Smooth muscle cell (in vitro differentiated cells): Measurements from ENCODE around the gene NTM. TPM values are rescaled to one million over a fixed set of nuclear protein-coding genes. Genes with fewer than 3 reads are reported as not detected.

Source experiments
- DNase-seq: peaks from one replicate; lab custom pipeline; 2025; ENCODE audit not compliant: unreplicated experiment; lab: John Stamatoyannopoulos, UW
- H2AFZ ChIP-seq: fragments of 200-600 bp; sonication (generic); 2 replicates; pipeline ENCODE4 v1.6.0; 2016; ENCODE audit warnings: antibody characterized with exemption, low read depth, mild to moderate bottlenecking
- H3F3A ChIP-seq: fragments of 200-600 bp; sonication (generic); 2 replicates; pipeline ENCODE4 v1.6.0; 2017; ENCODE audit warnings: antibody characterized with exemption, low read depth
- H3K27ac ChIP-seq: fragments of 200-600 bp; sonication (generic); 2 replicates; pipeline ENCODE4 v1.5.1; 2016; ENCODE audit warnings: low read depth, mild to moderate bottlenecking
- H3K27me3 ChIP-seq: fragments of 200-600 bp; sonication (generic); 2 replicates; pipeline ENCODE4 v1.6.1; 2016; ENCODE audit warnings: low read depth, mild to moderate bottlenecking
- H3K36me3 ChIP-seq: fragments of 200-600 bp; sonication (generic); 2 replicates; pipeline ENCODE4 v1.5.1; 2016; ENCODE audit warnings: low read depth
- H3K4me1 ChIP-seq: fragments of 200-600 bp; sonication (generic); 2 replicates; pipeline ENCODE4 v1.5.1; 2016; ENCODE audit warnings: low read depth
- H3K4me2 ChIP-seq: fragments of 200-600 bp; sonication (generic); 2 replicates; pipeline ENCODE4 v1.6.0; 2016; ENCODE audit warnings: mild to moderate bottlenecking
- H3K4me3 ChIP-seq: fragments of 200-600 bp; sonication (generic); 2 replicates; pipeline ENCODE4 v1.5.1; 2016; ENCODE audit warnings: mild to moderate bottlenecking
- H3K79me2 ChIP-seq: fragments of 200-600 bp; sonication (generic); 2 replicates; pipeline ENCODE4 v1.6.0; 2016; ENCODE audit warnings: low read depth, mild to moderate bottlenecking
- H3K9ac ChIP-seq: fragments of 200-600 bp; sonication (generic); 2 replicates; pipeline ENCODE4 v1.6.0; 2016; ENCODE audit warnings: low read depth
- H3K9me3 ChIP-seq: fragments of 200-600 bp; sonication (generic); replicated peaks from 2 replicates; pipeline ENCODE4 v1.5.1; 2016; ENCODE audit warnings: low read depth
- H4K20me1 ChIP-seq: fragments of 200-600 bp; sonication (generic); 2 replicates; pipeline ENCODE4 v1.6.0; 2016; ENCODE audit warnings: low read depth
- CTCF ChIP-seq: fragments of 200-600 bp; sonication (generic); IDR thresholded peaks from 2 replicates; pipeline ENCODE4 v1.5.1; 2017; ENCODE audit warnings: borderline replicate concordance, mild to moderate bottlenecking, antibody characterized with exemption; ENCODE audit not compliant: insufficient read depth, poor library complexity, severe bottlenecking
- WGBS: methylation state at CpG from one replicate; pipeline ENCODE4 v1.1.7; 2016; ENCODE audit warnings: low lambda C conversion rate; 5-methylcytosine and 5-hydroxymethylcytosine counted together
- polyA plus RNA-seq: library from polyadenylated mRNA; unstranded; fragments of >200 nt; fragmentation: Nextera tagmentation; extraction: Ambion mirVana; gene quantifications from 2 replicates; pipeline ENCODE4 v1.2.1, GENCODE V29; 2016
- total RNA-seq: library from RNA; depleted of rRNA; stranded (reverse); fragments of >200 nt; gene quantifications from 2 replicates; pipeline ENCODE4 v1.2.3, GENCODE V29; 2014

The NTM gene
- total and polyA plus RNA-seq, 2 experiments from 2014 or later = 68.9 to 123 TPM

- DNase-seq = no peak
- H3K9ac ChIP-seq = no peak overlapping the region
- H3K79me2 ChIP-seq = no peaks in the 10 kb centered on the region
- no peaks in the 10 kb centered on the region for H3K36me3 ChIP-seq
- WGBS = 82% methylated on average over 4 of the region's 4 CpGs
- H3K4me2 ChIP-seq = no peak overlapping the region
- peaks cover 14% of the 10 kb centered on the region for H3K27me3 ChIP-seq
- no peak overlapping the region for H3K4me3 ChIP-seq
- H3K4me1 ChIP-seq = peaks cover 8% of the 10 kb centered on the region
- H3K9me3 ChIP-seq = no peaks in the 10 kb centered on the region
- H3F3A ChIP-seq = no peaks in the 10 kb centered on the region
- H4K20me1 ChIP-seq = no peaks in the 10 kb centered on the region
- no peak overlapping the region for H3K27ac ChIP-seq
- TF ChIP-seq CTCF = no peak
- no peak overlapping the region for H2AFZ ChIP-seq
These were observed 752.3 kb downstream of the NTM start for GRCh38 chr11:132122735-132123134.

GRCh38 chr11:132123449-132123848 lies 753.0 kb downstream of the NTM start:
- 83% methylated on average over 10 of the region's 10 CpGs for WGBS
- Histone ChIP-seq H2AFZ (no peak overlapping the region), H3K4me3 (no peak overlapping the region), H3K9ac (no peak overlapping the region), H4K20me1 (no peaks in the 10 kb centered on the region), H3K4me2 (no peak overlapping the region), H3K27ac (no peak overlapping the region), H3K27me3 (peaks cover 14% of the 10 kb centered on the region), H3K36me3 (no peaks in the 10 kb centered on the region), H3F3A (no peaks in the 10 kb centered on the region), H3K9me3 (no peaks in the 10 kb centered on the region), H3K79me2 (no peaks in the 10 kb centered on the region), H3K4me1 (peaks cover 8% of the 10 kb centered on the region)
- no peak for TF ChIP-seq CTCF
- DNase-seq = no peak

GRCh38 chr11:132123854-132124835 lies 753.7 kb downstream of the NTM start:
- H3K27ac ChIP-seq = no peak overlapping the region
- H3K27me3 ChIP-seq = peaks cover 14% of the 10 kb centered on the region
- TF ChIP-seq CTCF = no peak
- no peak for DNase-seq
- H3F3A ChIP-seq = no peaks in the 10 kb centered on the region
- no peak overlapping the region for H3K4me2 ChIP-seq
- peaks cover 8% of the 10 kb centered on the region for H3K4me1 ChIP-seq
- no peaks in the 10 kb centered on the region for H3K36me3 ChIP-seq
- H3K9me3 ChIP-seq = no peaks in the 10 kb centered on the region
- H2AFZ ChIP-seq = no peak overlapping the region
- no peak overlapping the region for H3K9ac ChIP-seq
- WGBS = 88% methylated on average over 21 of the region's 21 CpGs
- no peak overlapping the region for H3K4me3 ChIP-seq
- H4K20me1 ChIP-seq = no peaks in the 10 kb centered on the region
- H3K79me2 ChIP-seq = no peaks in the 10 kb centered on the region
